ENCODE results near the gene CSTB. TPM values are rescaled to one million over a fixed set of nuclear protein-coding genes. Genes with fewer than 3 reads are reported as not detected.
A peak's percentile ranks its signal among the peaks of the same experiment; 100 is the strongest.

The CSTB gene
- total RNA-seq, 1 experiment from 2014 or later, result 55.3 TPM

DNA sequence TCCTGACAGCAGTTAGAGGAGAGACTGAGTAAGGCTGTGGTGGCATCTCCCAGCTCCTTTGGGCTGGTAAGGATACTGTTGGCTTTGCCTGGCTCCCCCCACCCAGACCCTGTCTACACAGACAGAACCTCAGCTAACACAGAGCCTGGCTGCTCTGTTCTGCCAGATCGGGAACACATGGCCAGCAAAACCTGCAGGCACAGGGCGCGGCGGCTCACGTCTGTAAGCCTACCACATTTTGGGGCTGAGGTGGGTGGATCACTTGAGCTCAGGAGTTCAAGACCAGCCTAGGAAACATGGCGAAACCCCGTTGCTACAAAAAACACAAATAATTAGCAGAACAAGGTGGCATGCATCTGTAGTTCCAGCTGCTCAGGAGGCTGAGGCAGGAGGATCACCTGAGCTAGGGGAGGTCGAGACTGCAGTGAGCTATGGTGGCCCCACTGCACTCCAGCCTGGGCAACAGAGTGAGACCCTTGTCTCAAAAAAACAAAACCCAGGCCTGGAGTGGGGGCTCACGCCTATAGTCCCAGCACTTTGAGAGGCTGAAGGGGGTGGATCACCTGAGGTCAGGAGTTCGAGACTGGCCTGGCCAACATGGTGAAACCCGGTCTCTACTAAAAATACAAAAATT, 6.7 kb downstream of the CSTB start:
- DNase-seq (ENCODE audit: low read depth), result no peak

DNA sequence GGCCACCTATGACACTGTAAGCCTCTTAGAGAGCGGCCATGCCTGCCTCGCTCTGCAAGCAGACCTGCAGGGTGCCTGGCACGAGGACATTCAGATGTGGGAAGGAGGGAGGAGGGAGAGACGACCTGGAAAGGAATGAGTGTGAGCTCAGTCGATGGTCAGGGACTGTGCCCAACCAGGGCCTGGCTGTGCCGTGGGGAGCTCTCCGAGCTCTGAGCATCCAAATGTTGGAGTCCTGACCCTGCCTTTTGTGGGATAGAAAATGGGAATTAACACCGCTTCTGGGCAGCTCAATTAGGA, 7.3 kb downstream of the CSTB start:
- no peak for DNase-seq (ENCODE audit: low read depth)

GRCh38 chr21:43767984-43768867, 7.9 kb downstream of the CSTB start:
- peak; percentile 72 for DNase-seq (ENCODE audit: low read depth)

DNA sequence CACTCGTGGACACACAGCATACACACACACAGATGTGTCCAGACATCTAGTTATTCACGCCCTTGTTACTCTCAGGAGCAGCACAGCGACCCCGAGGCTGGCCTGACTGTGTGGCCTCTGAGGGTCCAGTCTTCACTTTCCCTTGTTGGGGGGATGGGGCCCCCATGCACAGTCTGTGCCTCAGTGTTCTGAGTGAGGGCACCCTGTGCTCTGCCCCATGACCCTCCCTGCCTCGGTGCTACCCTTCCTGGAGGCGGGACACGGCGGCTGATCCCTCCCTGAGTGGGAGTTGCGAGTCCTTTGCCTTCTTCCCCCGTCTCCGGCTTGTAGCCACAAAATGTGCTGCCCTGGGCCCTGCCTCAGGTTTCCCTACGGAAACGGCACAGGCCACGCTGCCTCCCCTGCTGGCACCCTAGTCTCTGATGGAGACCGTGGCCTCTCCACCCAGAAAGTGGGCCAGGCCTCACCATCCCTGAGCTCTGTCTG, 8.6 kb downstream of the CSTB start:
- no peak for DNase-seq (ENCODE audit: low read depth)

- DNase-seq (ENCODE audit: low read depth), result no peak
Observed at GRCh38 chr21:43766734-43767497, 9.2 kb downstream of the CSTB start.

DNA sequence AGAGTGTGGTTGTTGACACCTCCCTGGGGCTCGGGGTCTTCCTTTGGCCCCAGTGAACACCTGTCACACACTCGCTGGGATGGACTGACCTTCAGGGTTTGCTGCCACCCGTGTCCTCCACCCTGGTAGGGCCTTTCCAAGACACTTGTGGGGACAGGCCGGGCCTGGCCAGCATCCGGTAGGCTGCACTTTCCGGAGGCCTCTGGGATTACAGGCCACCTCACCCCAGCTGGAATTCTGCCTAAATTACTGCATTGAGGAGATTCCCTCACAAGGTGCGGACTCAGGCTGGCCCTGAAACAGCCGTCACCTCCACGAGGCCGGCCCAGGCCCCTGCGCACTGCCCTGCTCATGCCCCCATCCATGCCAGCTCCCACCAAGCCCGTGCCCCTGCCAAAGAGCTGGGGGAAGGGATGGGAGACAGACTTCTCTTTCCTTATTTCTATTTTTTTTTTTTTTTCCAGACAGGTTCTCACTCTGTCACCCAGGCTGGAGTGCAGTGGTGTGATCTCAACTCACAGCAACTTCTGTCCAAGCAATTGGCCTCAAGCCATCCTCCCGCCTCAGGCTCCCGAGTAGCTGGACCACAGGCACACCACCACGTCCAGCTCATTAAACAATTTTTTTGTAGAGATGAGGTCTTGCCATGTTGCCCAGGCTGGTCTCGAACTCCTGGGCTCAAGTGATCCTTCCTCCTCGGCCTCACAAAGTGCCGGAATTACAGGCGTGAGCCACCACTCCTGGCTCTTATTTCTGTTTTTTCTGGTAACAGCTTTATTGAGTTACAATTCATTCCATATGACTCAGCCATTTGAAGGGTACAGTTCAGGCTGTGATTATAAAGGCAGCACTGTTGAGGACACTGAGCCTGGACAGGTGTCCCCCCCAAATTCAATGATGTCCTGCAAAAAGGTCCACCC, 11.3 kb downstream of the CSTB start:
- DNase-seq (ENCODE audit: low read depth), result peak; percentile 38

GRCh38 chr21:43763901-43764523, 12.1 kb downstream of the CSTB start:
- DNase-seq (ENCODE audit: low read depth), result no peak

DNA sequence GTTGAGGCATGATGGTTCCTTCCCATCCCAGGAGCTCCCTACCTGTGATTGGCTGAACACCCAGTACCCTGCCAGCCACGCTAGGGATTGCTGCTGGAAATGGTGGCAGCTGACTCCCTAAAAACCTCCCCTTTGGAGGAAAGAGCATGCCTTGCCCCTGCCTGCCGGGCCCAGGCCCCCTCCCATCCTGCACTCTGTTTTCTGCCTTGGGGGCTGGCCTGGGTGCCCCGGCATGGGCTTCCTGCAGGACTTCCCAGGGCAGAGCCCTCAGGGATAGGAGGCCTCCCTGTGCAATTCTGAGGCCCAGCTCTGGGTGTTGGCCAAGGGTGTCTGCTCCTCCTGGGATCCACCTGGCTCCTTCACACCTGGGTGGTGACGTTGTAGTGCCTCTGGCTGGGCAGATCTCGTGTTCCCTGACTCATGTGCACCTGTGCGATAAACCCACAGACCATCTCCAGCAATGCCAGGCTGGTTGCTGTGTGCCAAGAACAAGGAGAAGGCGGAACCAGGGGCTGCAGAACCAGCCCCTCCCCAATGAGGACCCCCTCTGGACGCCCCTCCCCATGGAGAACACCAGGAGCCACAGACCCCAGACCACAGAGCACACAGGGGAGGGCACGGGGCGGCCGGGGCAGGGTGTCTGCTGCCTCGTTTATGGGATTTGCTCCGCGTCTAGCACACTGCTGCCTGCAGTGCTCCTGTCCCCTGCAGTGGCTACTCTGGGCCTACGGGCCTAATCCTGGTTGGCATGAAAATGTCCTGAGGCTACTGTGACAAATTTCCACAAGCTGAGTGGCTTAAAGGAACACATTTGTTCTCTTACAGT, 13.6 kb downstream of the CSTB start:
- no peak for DNase-seq (ENCODE audit: low read depth)

DNA sequence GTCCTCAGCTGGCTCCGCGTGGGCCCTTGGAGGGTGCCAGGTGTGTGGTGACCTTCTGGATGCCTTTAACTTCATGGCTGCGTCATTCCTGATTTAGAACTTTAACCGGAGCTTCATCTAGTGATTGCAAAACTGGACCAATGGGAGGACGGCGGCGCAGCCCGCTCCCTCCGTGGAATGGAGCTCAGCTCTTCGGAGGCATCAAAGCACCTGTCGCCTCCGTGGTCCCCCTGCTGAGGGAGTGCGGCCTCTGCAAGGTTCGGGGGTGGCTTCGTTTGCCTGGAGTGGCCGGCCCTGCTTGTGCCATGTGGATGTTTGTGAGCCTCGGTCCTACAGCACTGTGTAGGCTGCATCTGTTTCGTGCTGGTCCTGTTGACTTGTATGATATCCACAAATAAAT, 14.2 kb downstream of the CSTB start:
- no peak for DNase-seq (ENCODE audit: low read depth)

DNA sequence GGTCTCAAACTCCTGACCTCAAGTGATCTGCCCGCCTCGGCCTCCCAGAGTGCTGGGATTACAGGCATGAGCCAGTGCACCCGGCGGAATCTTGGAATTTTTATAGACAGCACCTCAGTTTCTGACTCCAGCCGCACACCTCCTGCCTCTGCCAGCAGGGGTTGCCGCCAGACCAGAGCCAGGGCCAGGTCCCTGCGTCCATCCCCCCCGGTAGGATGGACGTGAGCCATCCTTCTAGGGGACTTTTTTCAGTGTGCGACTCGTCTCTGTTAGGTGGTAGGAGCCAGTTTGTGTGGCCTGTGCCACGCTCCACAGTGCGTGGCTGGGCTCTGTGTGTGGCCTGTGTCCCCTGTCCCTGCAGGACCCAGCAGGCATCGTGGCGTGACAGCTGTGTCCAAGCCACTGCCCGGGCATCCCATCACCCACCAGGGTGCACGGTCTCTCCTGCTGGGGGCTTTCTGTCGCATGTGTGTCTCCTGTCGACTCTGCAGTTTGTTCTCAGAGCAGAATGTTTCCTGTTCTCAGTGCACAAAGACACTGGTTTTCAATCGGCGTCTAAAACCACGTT, 15.6 kb downstream of the CSTB start:
- DNase-seq (ENCODE audit: low read depth), result no peak

- no peak for DNase-seq (ENCODE audit: low read depth)
Observed at GRCh38 chr21:43759651-43760050, 16.5 kb downstream of the CSTB start.

DNA sequence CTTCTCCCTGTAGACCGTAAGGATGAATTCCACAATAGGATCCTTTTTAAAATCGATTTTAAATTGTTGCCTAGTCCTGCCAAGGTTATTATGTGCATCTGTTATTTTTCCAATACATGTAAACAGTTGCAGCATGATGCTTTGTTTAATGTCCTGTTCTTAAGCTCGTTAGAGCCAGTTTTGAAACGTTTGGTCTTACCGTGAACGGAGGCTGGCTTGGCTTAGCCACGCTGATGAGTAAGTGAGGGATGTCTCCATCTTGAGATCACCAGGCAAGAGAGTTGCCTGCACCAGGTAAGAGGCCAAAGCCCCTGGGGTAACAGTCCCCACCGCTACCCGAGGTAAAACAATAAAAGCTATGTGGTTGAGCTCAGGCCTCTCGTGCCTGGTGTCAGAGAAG, 17.3 kb downstream of the CSTB start:
- DNase-seq (ENCODE audit: low read depth), result no peak

- no peak for DNase-seq (ENCODE audit: low read depth)
Observed at GRCh38 chr21:43758111-43758641, 17.9 kb downstream of the CSTB start.

DNA sequence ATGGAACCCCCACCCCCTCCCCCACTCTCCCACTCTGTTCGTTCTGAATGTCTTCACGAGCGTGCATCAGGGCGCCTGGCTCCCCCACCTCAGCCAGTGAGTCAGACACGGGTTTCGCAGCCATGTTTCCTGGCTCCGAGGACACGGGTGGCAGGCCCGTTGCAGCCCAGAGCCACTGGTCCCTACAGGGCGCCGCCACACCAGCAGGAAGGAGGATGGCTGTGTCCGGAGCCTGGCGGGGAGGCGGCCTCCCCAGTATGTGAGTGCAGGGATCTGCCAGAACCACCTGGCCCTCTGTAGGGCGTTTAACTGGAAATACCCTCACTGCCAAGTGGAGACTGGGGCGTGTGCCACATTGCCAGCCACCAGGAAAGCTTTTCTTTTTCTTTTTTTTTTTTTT, 18.5 kb downstream of the CSTB start:
- DNase-seq (ENCODE audit: low read depth), result no peak

DNA sequence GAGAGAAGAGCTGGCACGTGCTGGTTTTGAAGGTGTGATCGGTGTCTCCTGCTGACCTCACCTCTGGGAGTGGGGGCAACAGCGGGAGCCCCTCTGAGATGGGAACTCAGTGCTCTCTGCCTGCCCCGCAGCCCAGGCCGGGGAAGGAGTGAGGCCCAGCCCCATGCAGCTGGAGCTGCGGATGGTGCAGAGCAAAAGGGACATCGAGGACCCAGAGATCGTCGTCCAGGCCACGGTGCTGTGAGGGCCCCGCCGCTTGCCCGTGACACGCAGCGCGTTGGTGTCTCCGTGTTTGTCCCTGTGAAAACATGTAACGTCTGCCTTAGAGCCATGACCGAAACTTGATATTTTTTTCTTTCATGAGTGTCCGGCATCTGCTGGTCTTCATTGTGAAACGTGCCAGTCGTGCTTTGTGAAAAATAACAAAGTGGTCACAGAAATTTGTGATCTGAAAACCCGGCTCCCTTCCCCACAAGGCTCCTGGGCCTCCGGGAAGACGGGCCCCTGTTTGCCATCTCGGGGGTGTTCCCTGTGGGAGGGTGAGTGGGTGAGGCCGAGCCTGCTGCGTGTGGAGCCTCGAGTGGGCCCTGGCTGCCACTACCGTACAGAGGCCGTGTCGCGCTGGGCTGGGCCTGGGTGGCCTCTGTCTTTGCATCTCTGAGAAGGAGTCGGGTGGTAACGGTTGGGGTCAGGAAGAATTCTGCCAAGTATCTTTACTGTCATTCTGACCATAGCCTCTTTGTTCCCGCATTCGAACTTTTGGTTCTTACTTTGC, 20.1 kb downstream of the CSTB start:
- DNase-seq (ENCODE audit: low read depth), result no peak

DNA sequence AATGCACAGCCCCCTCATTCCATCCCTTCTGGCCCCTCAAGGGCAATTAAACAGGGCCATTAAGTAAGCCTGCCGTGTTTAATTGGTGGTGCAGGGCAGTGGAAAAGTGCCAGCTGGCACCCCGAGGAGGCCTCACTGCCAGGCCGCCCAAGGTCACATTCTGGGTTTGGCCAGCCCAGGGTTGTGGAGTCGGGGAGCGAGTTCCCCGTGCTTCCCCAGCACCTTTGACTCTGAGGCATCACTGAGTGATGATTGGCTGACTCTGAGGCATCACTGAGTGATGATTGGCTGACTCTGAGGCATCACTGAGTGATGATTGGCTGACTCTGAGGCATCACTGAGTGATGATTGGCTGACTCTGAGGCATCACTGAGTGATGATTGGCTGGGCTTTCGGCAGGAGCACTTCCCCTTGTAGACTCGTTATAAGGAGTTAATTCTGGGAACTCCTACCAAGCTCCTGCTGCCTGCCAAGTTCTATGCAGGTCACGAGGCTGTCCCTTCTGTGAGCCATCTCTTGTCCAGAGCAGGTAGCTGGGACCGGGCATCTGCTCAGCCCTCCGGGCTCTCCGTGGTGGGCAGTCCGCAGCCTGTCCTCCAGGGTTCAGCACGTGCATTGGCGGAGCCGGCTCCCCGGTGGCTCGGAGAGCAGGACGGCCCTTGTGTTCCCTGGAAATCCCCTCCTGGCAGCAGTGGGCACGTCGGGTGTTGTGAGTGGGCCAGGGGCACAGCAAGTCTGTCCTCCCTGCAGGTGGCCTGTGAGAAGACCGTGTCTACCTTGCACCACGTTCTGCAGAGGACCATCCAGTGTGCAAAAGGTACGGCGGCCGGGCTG, 20.9 kb downstream of the CSTB start:
- DNase-seq (ENCODE audit: low read depth), result no peak

- DNase-seq (ENCODE audit: low read depth), result no peak
Observed at GRCh38 chr21:43753439-43753799, 22.7 kb downstream of the CSTB start.
